ENCODE measurements around the gene CHRM3. TPM values are rescaled to one million over a fixed set of nuclear protein-coding genes. Genes with fewer than 3 reads are reported as not detected.

The CHRM3 gene
- total RNA-seq = 2.3 and 2.7 TPM in 2 replicates
- long read RNA-seq, full-length matches to known transcripts = 6 of 12 reads
- long read RNA-seq, partial matches to known transcripts = 0 of 12 reads
- long read RNA-seq, other reads (novel, unspliced or antisense) = 6 of 12 reads

- H3K4me3 Mint-ChIP-seq = peak within 1 kb of the TSS; percentile 87
- DNase-seq (ENCODE audit: low read depth, low spot score) = peak; percentile 45
- H3K9me3 Mint-ChIP-seq = no peaks in the 10 kb centered on the region
- H3K27ac Mint-ChIP-seq (ENCODE audit: unreplicated experiment) = no peak within 1 kb of the TSS
- peak; percentile 32 for TF ChIP-seq CTCF (conservative IDR thresholded peaks at IDR 0.05)
- peaks cover 95% of the 10 kb centered on the region for H3K27me3 Mint-ChIP-seq (ENCODE audit: low read depth)
- H3K4me1 Mint-ChIP-seq = peaks cover 27% of the 10 kb centered on the region
- H3K36me3 Mint-ChIP-seq (ENCODE audit: low read depth) = no peaks in the 10 kb centered on the region
Observed at GRCh38 chr1:239386453-239387303, at the start of gene CHRM3. Gene CHRM3, plus strand, starts transcription at chr1:239386568. Its CDS starts 520,884 bp downstream, at chr1:239907452.

- H3K27ac Mint-ChIP-seq (ENCODE audit: unreplicated experiment) = no peak overlapping the region
- no peaks in the 10 kb centered on the region for H3K9me3 Mint-ChIP-seq
- H3K4me3 Mint-ChIP-seq = no peak overlapping the region
- DNase-seq (ENCODE audit: low read depth, low spot score) = no peak
- no peak for TF ChIP-seq CTCF (conservative IDR thresholded peaks at IDR 0.05)
- H3K4me1 Mint-ChIP-seq = no peaks in the 10 kb centered on the region
- H3K27me3 Mint-ChIP-seq (ENCODE audit: low read depth) = no peaks in the 10 kb centered on the region
- H3K36me3 Mint-ChIP-seq (ENCODE audit: low read depth) = no peaks in the 10 kb centered on the region
Observed at GRCh38 chr1:239337799-239338430, 48.5 kb upstream of the CHRM3 start.

GRCh38 chr1:239347776-239348175, 38.6 kb upstream of the CHRM3 start:
- no peak overlapping the region for H3K27ac Mint-ChIP-seq (ENCODE audit: unreplicated experiment)
- no peaks in the 10 kb centered on the region for H3K27me3 Mint-ChIP-seq (ENCODE audit: low read depth)
- H3K36me3 Mint-ChIP-seq (ENCODE audit: low read depth) = no peaks in the 10 kb centered on the region
- H3K9me3 Mint-ChIP-seq = no peaks in the 10 kb centered on the region
- no peak for TF ChIP-seq CTCF (conservative IDR thresholded peaks at IDR 0.05)
- H3K4me1 Mint-ChIP-seq = no peaks in the 10 kb centered on the region
- DNase-seq (ENCODE audit: low read depth, low spot score) = no peak
- H3K4me3 Mint-ChIP-seq = no peak overlapping the region

GRCh38 chr1:239348635-239349353, 37.6 kb upstream of the CHRM3 start:
- H3K27ac Mint-ChIP-seq (ENCODE audit: unreplicated experiment) = no peak overlapping the region
- H3K36me3 Mint-ChIP-seq (ENCODE audit: low read depth) = no peaks in the 10 kb centered on the region

More at GRCh38 chr1:239348635-239349353, 37.6 kb upstream of the CHRM3 start:
- Mint-ChIP-seq H3K9me3 (no peaks in the 10 kb centered on the region), H3K4me3 (no peak overlapping the region), H3K27me3 (ENCODE audit: low read depth) (no peaks in the 10 kb centered on the region), H3K4me1 (no peaks in the 10 kb centered on the region)
- TF ChIP-seq CTCF (conservative IDR thresholded peaks at IDR 0.05) = no peak
- no peak for DNase-seq (ENCODE audit: low read depth, low spot score)
